Pancreas (tissue), 10 donors: ENCODE data around the gene BNIP5. TPM values are rescaled to one million over a fixed set of nuclear protein-coding genes. Genes with fewer than 3 reads are reported as not detected.

Experiments
- ATAC-seq, 4 donors: fragments of 200-7000 bp; cut with Tn5 transposase; one replicate each; pipeline versions ENCODE4 v1.8.0 to v1.9.1; 2020; ENCODE audit warnings: mild to moderate bottlenecking in 4 of 4, moderate library complexity in 4 of 4
- DNase-seq, 6 donors: peaks; one replicate each; pipeline ENCODE4 v3.0.0-alpha.2; 2020
- FAIRE-seq: peaks from 2 replicates; lab custom pipeline; 2012; peaks lifted over from hg19 to GRCh38; lab: Jason Lieb, UNC
- H3K27ac ChIP-seq, 4 donors: fragments of 200-600 bp; sonication (generic); 1 replicate in 3 of 4; 2 replicates in 1 of 4; pipeline versions ENCODE4 v1.5.0 to v1.8.0; 2020
- H3K27me3 ChIP-seq, 4 donors: fragments of 200-600 bp; one replicate each; pipeline ENCODE4 v1.8.0; 2021
- H3K36me3 ChIP-seq, 3 donors: fragments of 200-600 bp; sonication (generic) in 1 of 3; one replicate each; pipeline versions ENCODE4 v1.5.0 to v1.8.0; 2020 to 2021
- H3K4me1 ChIP-seq, 3 donors: fragments of 200-600 bp; one replicate each; pipeline ENCODE4 v1.8.0; 2021
- H3K4me3 ChIP-seq, 4 donors: fragments of 200-600 bp; sonication (generic) in 2 of 4; one replicate each; pipeline versions ENCODE4 v1.5.0 to v1.8.0; 2020 to 2021
- H3K9me3 ChIP-seq, 4 donors: fragments of 200-600 bp; one replicate each; pipeline ENCODE4 v1.8.0; 2021
- WGBS, 2 donors: extraction: QIAGEN DNeasy Blood & Tissue Kit; methylation state at CpG; one replicate each; pipeline ENCODE4 v1.1.7; 2013; 5-methylcytosine and 5-hydroxymethylcytosine counted together
- intact Hi-C, 3 donors: fragments of 100-400 bp; cut with DNase I; formaldehyde crosslinking; loops; one replicate each; pipeline versions ENCODE4 v1.11.1 to v1.14.2; 2022
- polyA plus RNA-seq, 2 donors: library from polyadenylated mRNA; stranded (reverse); fragments of 200-250 nt; gene quantifications; one replicate each; pipeline ENCODE4 v1.2.3, GENCODE V29; 2013
- total RNA-seq, 6 donors: library from RNA; stranded (reverse); fragmentation: NEBNext Ultra II Directional in 4 of 6; extraction: Animal tissue kit (Norgen Biotek cat#: 25700) in 4 of 6; gene quantifications; one replicate each; pipeline versions ENCODE4 v1.2.1 to v1.2.4, GENCODE V29; 2021 to 2023
- TF ChIP-seq, protein P1 (sequence below), 4 donors: fragments of 200-600 bp; sonication (generic) in 3 of 4; IDR thresholded peaks; one replicate each; pipeline versions ENCODE4 v1.5.0 to v1.8.0; 2021; ENCODE audit warnings: antibody characterized with exemption in 4 of 4
- donor health status: healthy with polysubstance abuse.
- donor health status: DM: no; HTN: no; CAD: no; lungs with moderate emphysema.
- donor health status: DM: no; HTN: no; CAD: no.
- donor health status: control.
- donor health status: control.
- donor health status: Bipolar disorder and iron deficiency.
- donor health status: DM: yes; HTN: yes; CAD: no.
- donor health status: DM: no; HTN: no; CAD: no.
- donor health status: DM: no; HTN: no; CAD: no.
- donor health status: DM: yes; HTN: yes; CAD: no.

BNIP5 gene
- total and polyA plus RNA-seq, 8 donors: 0.12 to 37.5 (median 0.38) TPM

DNA sequence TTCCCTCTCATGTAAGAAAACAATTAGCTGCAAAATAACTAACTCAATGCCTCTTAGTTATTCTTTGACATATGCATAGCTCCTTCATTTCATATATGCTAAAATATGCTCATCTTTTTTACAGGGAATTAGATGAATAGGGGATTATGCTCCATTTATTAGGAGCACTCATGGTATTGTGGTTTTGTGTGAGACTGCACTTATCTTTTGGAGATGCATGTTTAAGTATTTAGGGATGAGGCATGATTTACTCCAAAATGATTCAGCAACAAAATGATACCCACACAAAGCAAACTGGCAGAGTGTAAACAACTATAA lies 8.8 kb downstream of the BNIP5 start:
- Histone ChIP-seq H3K4me1 (peaks cover 0 to 2% (median 0%) of the 10 kb centered on the region in 3 donors), H3K36me3 (no peaks in the 10 kb centered on the region), H3K4me3 (no peak overlapping the region), H3K9me3 (no peaks in the 10 kb centered on the region), H3K27me3 (no peaks in the 10 kb centered on the region), H3K27ac (no peak overlapping the region)
- ATAC-seq: no peak
- intact Hi-C loops: no loop called here
- TF ChIP-seq, protein P1, sequence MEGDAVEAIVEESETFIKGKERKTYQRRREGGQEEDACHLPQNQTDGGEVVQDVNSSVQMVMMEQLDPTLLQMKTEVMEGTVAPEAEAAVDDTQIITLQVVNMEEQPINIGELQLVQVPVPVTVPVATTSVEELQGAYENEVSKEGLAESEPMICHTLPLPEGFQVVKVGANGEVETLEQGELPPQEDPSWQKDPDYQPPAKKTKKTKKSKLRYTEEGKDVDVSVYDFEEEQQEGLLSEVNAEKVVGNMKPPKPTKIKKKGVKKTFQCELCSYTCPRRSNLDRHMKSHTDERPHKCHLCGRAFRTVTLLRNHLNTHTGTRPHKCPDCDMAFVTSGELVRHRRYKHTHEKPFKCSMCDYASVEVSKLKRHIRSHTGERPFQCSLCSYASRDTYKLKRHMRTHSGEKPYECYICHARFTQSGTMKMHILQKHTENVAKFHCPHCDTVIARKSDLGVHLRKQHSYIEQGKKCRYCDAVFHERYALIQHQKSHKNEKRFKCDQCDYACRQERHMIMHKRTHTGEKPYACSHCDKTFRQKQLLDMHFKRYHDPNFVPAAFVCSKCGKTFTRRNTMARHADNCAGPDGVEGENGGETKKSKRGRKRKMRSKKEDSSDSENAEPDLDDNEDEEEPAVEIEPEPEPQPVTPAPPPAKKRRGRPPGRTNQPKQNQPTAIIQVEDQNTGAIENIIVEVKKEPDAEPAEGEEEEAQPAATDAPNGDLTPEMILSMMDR (IDR thresholded peaks at IDR 0.05): no peak
- DNase-seq: no peak
- no peak for FAIRE-seq

DNA sequence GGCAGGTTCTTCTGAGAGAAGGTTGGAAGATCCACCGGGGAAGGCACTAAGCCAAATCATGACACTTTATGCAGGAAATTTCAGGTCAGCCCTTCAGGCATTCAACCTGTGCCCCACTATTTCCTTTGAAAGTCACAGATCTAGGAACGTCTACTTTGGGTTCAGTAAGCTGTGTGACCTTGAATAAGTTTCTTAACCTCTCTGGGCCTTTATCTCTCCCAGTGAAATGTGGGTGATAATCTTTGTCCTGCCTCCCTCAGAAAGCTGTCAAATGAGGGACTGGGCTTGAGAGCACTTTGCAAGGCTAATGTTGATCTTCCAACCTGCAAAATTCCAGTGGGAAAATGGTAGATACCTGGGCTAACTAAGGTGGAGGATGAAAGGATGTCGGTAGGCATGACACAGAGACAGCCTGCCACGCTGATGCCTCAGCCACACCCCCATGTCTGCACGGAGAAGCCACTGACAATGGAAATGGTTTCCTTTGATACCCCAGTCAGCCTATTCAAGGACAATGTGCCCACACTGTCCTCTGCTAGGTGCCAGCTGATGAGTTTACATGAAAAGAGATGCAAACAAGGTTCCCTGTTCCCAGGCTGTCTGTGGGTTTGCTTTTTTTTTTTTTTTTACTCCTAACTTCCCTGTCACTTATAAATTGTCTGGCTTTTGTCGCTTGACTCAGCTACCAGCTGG lies 9.3 kb downstream of the BNIP5 start:
- Histone ChIP-seq H3K4me1 (no peaks in the 10 kb centered on the region), H3K4me3 (no peak overlapping the region), H3K9me3 (no peaks in the 10 kb centered on the region), H3K27me3 (no peaks in the 10 kb centered on the region), H3K27ac (no peak overlapping the region), H3K36me3 (no peaks in the 10 kb centered on the region)
- intact Hi-C loops: no loop called here
- TF ChIP-seq, protein P1 (IDR thresholded peaks at IDR 0.05): no peak
- ATAC-seq (no peak), DNase-seq (no peak), FAIRE-seq (no peak)
- WGBS, 2 donors: 61 to 62% methylated on average over 6 of the region's 6 CpGs

DNA sequence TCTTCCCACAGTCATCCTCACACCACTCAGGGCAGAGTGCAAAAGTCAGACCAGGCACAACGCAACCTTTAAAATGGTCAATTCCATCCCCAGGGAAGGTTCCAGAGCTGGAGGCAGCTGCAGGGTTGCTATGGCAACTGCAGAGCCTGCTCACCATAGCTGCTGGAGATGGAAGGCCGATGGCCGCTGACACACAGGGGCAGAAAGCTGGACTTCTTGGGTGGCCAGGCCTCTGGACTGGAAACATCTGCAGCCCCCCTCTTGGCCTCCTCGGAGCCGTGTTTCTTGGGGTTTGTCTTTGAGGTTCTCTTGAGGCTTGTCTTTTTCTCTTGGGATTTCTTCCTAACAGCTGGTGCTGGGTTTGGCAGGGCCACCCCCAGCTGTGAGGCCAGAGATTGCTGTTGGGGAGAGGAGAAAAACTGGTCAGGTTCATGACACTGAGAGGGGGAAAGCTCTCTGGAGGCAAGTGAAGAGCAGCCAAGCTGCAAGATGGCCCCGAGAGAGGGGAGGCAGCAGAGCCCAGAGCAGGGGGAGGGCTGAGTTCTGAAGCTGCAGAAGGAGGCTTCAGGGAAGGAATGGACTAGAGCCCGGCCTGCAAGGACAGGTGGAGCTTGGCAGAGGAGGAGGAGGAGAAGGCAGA lies 10.2 kb downstream of the BNIP5 start:
- no peak for FAIRE-seq
- H3K27ac ChIP-seq: no peak overlapping the region
- H3K4me1 ChIP-seq: no peaks in the 10 kb centered on the region
- no peaks in the 10 kb centered on the region for H3K27me3 ChIP-seq
- TF ChIP-seq, protein P1 (IDR thresholded peaks at IDR 0.05): no peak
- intact Hi-C loops: no loop called here
- H3K4me3 ChIP-seq: no peak overlapping the region
- no peak for DNase-seq
- WGBS, 2 donors: 77 to 86% methylated on average over 7 of the region's 7 CpGs
- peak in 2 of 4 donors; percentile 10 to 41 for ATAC-seq
- H3K9me3 ChIP-seq: no peaks in the 10 kb centered on the region
- no peaks in the 10 kb centered on the region for H3K36me3 ChIP-seq

DNA sequence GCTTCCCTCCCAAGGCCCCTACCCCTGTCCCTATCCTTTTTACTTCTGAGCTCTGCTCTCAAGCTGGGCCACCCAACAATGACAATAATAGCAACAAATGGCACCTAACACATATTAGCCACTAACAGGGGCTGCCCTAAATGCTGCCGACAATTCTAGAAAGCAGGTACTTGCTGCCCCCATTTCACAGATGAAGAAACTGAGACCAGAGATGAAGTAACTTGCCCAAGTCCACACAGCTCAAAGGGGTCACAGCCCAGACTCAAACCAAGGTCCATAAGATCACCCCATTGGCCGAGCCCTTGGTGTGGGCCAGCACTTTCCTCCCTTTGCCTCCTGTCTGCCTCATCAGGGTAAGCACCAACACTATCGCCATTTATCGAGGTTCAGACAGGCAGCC lies 12.0 kb downstream of the BNIP5 start:
- FAIRE-seq: no peak
- intact Hi-C loops: no loop called here
- Histone ChIP-seq H3K4me1 (no peaks in the 10 kb centered on the region), H3K36me3 (no peaks in the 10 kb centered on the region), H3K27me3 (no peaks in the 10 kb centered on the region), H3K4me3 (no peak overlapping the region), H3K9me3 (no peaks in the 10 kb centered on the region), H3K27ac (no peak overlapping the region)
- 89 to 91% methylated on average over 4 of the region's 4 CpGs for WGBS, 2 donors
- TF ChIP-seq, protein P1 (IDR thresholded peaks at IDR 0.05): no peak
- no peak for DNase-seq
- no peak for ATAC-seq

DNA sequence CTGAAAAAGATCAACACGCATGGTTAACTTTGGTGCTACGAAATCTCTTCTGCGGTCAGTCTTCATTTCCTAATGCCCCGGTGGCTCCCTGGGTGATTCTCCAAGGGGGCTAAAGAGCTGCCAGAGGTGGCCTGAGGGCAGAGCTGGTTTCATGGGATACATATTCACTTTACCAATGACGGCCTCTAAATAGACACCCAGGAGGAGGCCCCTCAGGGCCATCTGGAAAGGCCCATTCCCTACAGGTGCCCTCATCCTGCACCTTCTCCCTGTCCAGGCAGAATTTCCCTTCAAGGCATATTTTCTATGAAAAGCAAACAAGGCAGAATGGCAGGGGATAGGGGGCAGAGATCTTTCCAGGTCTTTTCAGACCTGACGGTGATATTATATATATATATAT lies 12.5 kb downstream of the BNIP5 start:
- intact Hi-C loops: no loop called here
- ATAC-seq: no peak
- Histone ChIP-seq H3K4me3 (no peak overlapping the region), H3K27ac (no peak overlapping the region), H3K4me1 (peaks cover 0 to 3% (median 0%) of the 10 kb centered on the region in 3 donors), H3K27me3 (no peaks in the 10 kb centered on the region), H3K36me3 (no peaks in the 10 kb centered on the region), H3K9me3 (no peaks in the 10 kb centered on the region)
- WGBS, 2 donors: 93 to 94% methylated on average over 6 of the region's 6 CpGs
- DNase-seq: no peak
- TF ChIP-seq, protein P1 (IDR thresholded peaks at IDR 0.05): no peak
- FAIRE-seq: no peak
